NB4 (cell line): ENCODE results near the gene TPST1.

Experiments
- CTCF ChIP-seq: IDR thresholded peaks from one replicate; pipeline ENCODE4 v1.5.1; 2012; ENCODE audit warnings: low read depth, low read length
- MAX ChIP-seq: IDR thresholded peaks from 2 replicates; pipeline ENCODE4 v1.6.1; 2011; ENCODE audit warnings: low read depth, low read length
- MYC ChIP-seq: IDR thresholded peaks from 2 replicates; pipeline ENCODE4 v1.6.1; 2011; ENCODE audit warnings: low read depth, low read length
- POLR2A ChIP-seq: IDR thresholded peaks from 2 replicates; pipeline ENCODE4 v1.6.1; 2011; ENCODE audit warnings: mild to moderate bottlenecking; ENCODE audit not compliant: insufficient read length; ENCODE audit errors: extremely low read depth

DNA sequence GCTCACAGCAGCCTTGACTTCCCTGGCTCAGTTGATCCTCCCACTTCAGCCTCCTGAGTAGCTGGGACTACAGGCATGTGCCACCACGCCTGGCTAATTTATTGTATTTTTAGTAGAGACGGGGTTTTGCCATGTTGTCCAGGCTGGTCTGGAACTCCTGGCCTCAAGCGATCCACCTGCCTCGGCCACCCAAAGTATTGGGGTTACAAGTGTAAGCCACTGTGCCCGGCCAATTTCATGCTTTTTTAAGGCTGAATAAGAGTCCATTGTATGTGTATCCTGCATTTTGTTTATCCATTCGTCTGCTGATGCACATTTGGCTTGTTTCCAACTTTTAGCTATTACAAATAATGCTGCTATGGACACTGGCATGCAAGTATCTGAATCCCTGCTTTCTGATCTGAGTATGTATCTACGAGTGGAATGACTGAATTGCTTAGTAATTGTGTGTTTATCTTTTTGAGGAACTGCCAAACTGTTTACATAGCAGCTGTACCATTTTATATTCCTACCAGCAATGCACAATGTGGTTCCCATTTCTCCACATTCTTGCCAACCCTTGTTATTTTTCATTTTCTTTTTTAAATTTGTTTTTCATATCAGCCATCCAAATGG, 37.3 kb upstream of the TPST1 start:
- no peak for TF ChIP-seq CTCF
- TF ChIP-seq POLR2A = no peak
- TF ChIP-seq MYC = no peak
- no peak for TF ChIP-seq MAX
